ENCODE measurements around the gene MIPEP. TPM values are rescaled to one million over a fixed set of nuclear protein-coding genes. Genes with fewer than 3 reads are reported as not detected.

The MIPEP gene
- total RNA-seq, 4 donors from 2014 or later = 5.2 to 20.1 (median 17.8) TPM

DNA sequence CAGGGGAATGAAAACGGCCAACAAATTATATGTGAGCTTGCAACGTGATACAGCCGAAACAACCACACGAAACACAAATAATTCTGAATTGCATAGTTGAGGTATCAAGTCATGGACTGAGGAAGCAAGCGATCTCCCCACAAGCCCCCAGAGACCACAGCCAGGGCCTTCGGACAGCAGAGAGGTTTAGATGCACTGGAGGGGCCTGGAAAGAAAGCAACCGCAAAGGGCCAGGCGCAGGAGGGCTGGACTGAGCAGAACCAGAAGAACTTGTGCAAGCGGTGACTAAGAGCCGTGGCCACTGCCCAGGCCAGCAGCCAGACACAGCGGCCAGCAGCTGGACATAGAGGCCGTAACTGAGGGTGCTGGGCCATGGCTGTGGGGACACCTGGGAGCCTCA lies 187.6 kb downstream of the MIPEP start:
- in situ Hi-C loops (cut with MboI; ENCODE audit: low pct_ligation_motif_present in 1 of 4, low pct_unique_long_range_greater_than_20kb in 1 of 4, low sequenced_read_pairs in 3 of 4) (no loop called here), intact Hi-C loops (cut with DNase I; ENCODE audit: low total_unique reads) (no loop called here)
- no peaks in the 10 kb centered on the region for H3K36me3 ChIP-seq
- no peak overlapping the region for H3K4me3 ChIP-seq
- no peaks in the 10 kb centered on the region for H3K9me3 ChIP-seq
- H3K27ac ChIP-seq = peak overlapping the region in 2 of 4 donors; percentile 48 to 49
- H3K4me1 ChIP-seq = no peaks in the 10 kb centered on the region
- 83 to 90% methylated on average over 5 to 12 of the region's 12 CpGs for WGBS, 2 donors (ENCODE audit: low coverage in 1 of 2)
- TF ChIP-seq, protein P1, sequence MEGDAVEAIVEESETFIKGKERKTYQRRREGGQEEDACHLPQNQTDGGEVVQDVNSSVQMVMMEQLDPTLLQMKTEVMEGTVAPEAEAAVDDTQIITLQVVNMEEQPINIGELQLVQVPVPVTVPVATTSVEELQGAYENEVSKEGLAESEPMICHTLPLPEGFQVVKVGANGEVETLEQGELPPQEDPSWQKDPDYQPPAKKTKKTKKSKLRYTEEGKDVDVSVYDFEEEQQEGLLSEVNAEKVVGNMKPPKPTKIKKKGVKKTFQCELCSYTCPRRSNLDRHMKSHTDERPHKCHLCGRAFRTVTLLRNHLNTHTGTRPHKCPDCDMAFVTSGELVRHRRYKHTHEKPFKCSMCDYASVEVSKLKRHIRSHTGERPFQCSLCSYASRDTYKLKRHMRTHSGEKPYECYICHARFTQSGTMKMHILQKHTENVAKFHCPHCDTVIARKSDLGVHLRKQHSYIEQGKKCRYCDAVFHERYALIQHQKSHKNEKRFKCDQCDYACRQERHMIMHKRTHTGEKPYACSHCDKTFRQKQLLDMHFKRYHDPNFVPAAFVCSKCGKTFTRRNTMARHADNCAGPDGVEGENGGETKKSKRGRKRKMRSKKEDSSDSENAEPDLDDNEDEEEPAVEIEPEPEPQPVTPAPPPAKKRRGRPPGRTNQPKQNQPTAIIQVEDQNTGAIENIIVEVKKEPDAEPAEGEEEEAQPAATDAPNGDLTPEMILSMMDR (IDR thresholded peaks at IDR 0.05) = no peak
- no peak for TF ChIP-seq EP300 (IDR thresholded peaks at IDR 0.05; ENCODE audit: low read depth)
- TF ChIP-seq POLR2A (IDR thresholded peaks at IDR 0.05) = no peak
- TF ChIP-seq POLR2AphosphoS5 (IDR thresholded peaks at IDR 0.05) = no peak
- peak; percentile 38 for DNase-seq
- H3K27me3 ChIP-seq = no peaks in the 10 kb centered on the region

DNA sequence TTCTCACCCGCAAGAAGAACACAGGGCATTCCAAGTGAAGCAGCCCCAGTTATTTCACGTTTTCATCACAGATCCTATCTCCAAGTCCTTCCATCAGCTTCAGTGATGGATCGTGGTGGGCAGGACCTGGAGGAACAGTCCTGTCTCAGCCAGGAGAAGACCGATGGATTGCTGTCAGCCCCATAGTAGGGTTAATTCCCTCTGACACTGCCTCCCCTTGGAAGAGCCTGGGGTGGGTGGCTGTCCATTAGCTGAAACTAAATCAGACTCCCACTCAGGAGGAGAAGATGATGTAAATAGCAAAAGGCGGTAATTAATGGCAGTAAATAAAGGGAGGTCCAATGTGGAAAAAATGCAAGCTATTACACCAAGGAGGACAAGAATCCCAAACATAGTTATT lies 188.0 kb downstream of the MIPEP start:
- Histone ChIP-seq H3K4me3 (no peak overlapping the region), H3K27ac (peak overlapping the region in 3 of 4 donors; percentile 34 to 49 (median 48)), H3K4me1 (no peaks in the 10 kb centered on the region), H3K36me3 (no peaks in the 10 kb centered on the region), H3K27me3 (no peaks in the 10 kb centered on the region), H3K9me3 (no peaks in the 10 kb centered on the region)
- no peak for TF ChIP-seq EP300 (IDR thresholded peaks at IDR 0.05; ENCODE audit: low read depth)
- TF ChIP-seq POLR2A (IDR thresholded peaks at IDR 0.05) = no peak
- TF ChIP-seq, protein P1 (IDR thresholded peaks at IDR 0.05) = no peak
- TF ChIP-seq POLR2AphosphoS5 (IDR thresholded peaks at IDR 0.05) = no peak
- in situ Hi-C loops (cut with MboI; ENCODE audit: low pct_ligation_motif_present in 1 of 4, low pct_unique_long_range_greater_than_20kb in 1 of 4, low sequenced_read_pairs in 3 of 4) = no loop called here
- intact Hi-C loops (cut with DNase I; ENCODE audit: low total_unique reads) = no loop called here
- 80% methylated on average over 5 of the region's 5 CpGs; no CpG with 5 or more reads in 1 of the 2 donors for WGBS, 2 donors (ENCODE audit: low coverage in 1 of 2)
- DNase-seq = no peak

DNA sequence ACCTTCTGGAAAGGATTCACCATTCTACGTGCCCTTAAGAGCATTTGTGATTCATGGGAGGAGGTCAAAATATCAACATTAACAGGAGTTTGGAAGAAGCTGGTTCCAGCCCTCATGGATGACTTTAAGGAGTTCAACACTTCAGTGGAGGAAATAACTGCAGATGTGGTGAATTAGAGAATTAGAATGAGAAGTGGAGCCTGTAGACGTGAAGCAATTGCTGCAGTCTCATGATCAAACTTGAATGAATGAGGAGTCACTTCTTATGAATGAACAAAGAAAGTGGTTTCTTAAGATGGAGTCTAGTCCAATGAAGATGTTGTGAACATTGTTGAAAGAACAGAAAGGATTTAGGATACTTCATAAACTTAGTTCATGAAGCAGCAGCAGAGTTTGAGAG lies 189.9 kb downstream of the MIPEP start:
- Histone ChIP-seq H3K27me3 (no peaks in the 10 kb centered on the region), H3K36me3 (no peaks in the 10 kb centered on the region), H3K9me3 (no peaks in the 10 kb centered on the region), H3K4me3 (no peak overlapping the region), H3K27ac (no peak overlapping the region), H3K4me1 (no peaks in the 10 kb centered on the region)
- in situ Hi-C loops (cut with MboI; ENCODE audit: low pct_ligation_motif_present in 1 of 4, low pct_unique_long_range_greater_than_20kb in 1 of 4, low sequenced_read_pairs in 3 of 4) (no loop called here), intact Hi-C loops (cut with DNase I; ENCODE audit: low total_unique reads) (no loop called here)
- TF ChIP-seq POLR2AphosphoS5 (IDR thresholded peaks at IDR 0.05) = no peak
- TF ChIP-seq, protein P1 (IDR thresholded peaks at IDR 0.05) = no peak
- TF ChIP-seq POLR2A (IDR thresholded peaks at IDR 0.05) = no peak
- no peak for TF ChIP-seq EP300 (IDR thresholded peaks at IDR 0.05; ENCODE audit: low read depth)
- DNase-seq = no peak
- 78 to 91% methylated on average over 2 of the region's 2 CpGs for WGBS, 2 donors (ENCODE audit: low coverage in 1 of 2)

DNA sequence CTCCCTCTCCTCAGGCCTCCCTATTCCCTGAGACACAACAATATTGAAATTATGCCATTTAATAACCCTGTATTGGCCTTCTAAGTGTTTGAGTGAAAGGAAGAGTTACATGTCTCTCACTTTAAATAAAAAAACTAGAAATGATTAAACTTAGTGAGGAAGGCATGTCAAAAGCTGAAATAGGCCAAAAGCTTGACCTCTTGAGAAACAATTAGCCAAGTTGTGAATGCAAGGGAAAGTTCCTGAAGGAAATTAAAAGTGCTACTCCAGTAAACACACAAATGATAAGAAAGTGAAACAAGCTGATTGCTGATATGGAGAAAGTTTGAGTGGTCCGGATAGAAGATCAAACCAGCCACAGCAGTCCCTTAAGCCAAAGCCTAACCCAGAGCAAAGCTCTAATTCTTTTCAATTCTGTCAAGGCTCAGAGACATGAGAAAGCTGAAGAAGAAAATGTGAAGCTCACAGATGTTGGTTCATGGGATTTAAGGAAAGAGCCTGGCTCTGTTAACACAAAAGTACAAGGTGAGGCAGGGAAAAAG lies 191.4 kb downstream of the MIPEP start:
- 75% methylated on average over 1 of the region's 1 CpG for WGBS, 2 donors (ENCODE audit: low coverage in 1 of 2)
- in situ Hi-C loops (cut with MboI; ENCODE audit: low pct_ligation_motif_present in 1 of 4, low pct_unique_long_range_greater_than_20kb in 1 of 4, low sequenced_read_pairs in 3 of 4) (no loop called here), intact Hi-C loops (cut with DNase I; ENCODE audit: low total_unique reads) (no loop called here)
- H3K4me3 ChIP-seq = no peak overlapping the region
- DNase-seq = no peak
- H3K27me3 ChIP-seq = no peaks in the 10 kb centered on the region
- no peak overlapping the region for H3K27ac ChIP-seq
- no peaks in the 10 kb centered on the region for H3K9me3 ChIP-seq
- TF ChIP-seq POLR2A (IDR thresholded peaks at IDR 0.05) = no peak
- no peaks in the 10 kb centered on the region for H3K4me1 ChIP-seq
- no peaks in the 10 kb centered on the region for H3K36me3 ChIP-seq

DNA sequence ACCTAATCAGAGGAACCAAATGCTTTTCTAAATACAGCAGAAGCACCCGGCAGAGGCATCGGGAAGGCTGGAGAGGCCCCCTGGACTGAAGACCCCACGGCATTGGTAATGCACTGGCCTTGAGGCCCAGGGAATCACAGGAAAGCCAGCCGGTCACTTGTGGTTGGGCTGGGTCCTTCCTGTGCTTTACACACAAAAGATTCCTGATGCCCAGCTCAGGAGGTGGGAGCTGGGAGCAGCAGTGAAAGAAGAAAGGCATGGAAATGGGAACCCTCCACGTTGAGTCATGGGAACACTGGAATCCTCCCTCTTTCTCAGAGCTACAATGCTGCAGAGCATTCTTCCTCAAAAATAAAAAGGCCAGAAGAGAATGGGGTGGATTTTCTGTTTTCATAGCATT lies 192.6 kb downstream of the MIPEP start:
- in situ Hi-C loops (cut with MboI; ENCODE audit: low pct_ligation_motif_present in 1 of 4, low pct_unique_long_range_greater_than_20kb in 1 of 4, low sequenced_read_pairs in 3 of 4) = no loop called here

More for the DNA sequence above, 192.6 kb downstream of the MIPEP start:
- H3K27ac ChIP-seq = no peak overlapping the region
- no peaks in the 10 kb centered on the region for H3K4me1 ChIP-seq
- DNase-seq = no peak
- TF ChIP-seq POLR2A (IDR thresholded peaks at IDR 0.05) (no peak), POLR2AphosphoS5 (IDR thresholded peaks at IDR 0.05) (no peak), EP300 (IDR thresholded peaks at IDR 0.05; ENCODE audit: low read depth) (no peak)
- TF ChIP-seq, protein P1 (IDR thresholded peaks at IDR 0.05) = no peak
- no peak overlapping the region for H3K4me3 ChIP-seq
- no peaks in the 10 kb centered on the region for H3K9me3 ChIP-seq
- WGBS, 2 donors (ENCODE audit: low coverage in 1 of 2) = 78 to 100% methylated on average over 1 to 5 of the region's 5 CpGs
- H3K27me3 ChIP-seq = no peaks in the 10 kb centered on the region
- intact Hi-C loops (cut with DNase I; ENCODE audit: low total_unique reads) = no loop called here
- no peaks in the 10 kb centered on the region for H3K36me3 ChIP-seq

Data from transverse colon (tissue), 4 donors.